Thymus (tissue), 11 donors: Measurements from ENCODE around the gene CCDC136. TPM values are rescaled to one million over a fixed set of nuclear protein-coding genes. Genes with fewer than 3 reads are reported as not detected.

Experiments
- DNase-seq, 9 donors: peaks; one replicate each; pipeline ENCODE4 v3.0.0-alpha.2; 2013; ENCODE audit warnings: low spot score in 9 of 9, low read depth in 6 of 9, missing footprints in 1 of 9
- H3K27ac ChIP-seq, 2 donors: one replicate each; pipeline ENCODE4 v1.5.1; 2013; ENCODE audit warnings: control low read depth in 1 of 2, low read depth in 1 of 2, low read length in 1 of 2, mild to moderate bottlenecking in 1 of 2, moderate library complexity in 1 of 2
- H3K27me3 ChIP-seq, 2 donors: one replicate each; pipeline ENCODE4 v1.5.1; 2013; ENCODE audit warnings: low read length in 1 of 2; ENCODE audit not compliant: control insufficient read depth in 2 of 2, insufficient read depth in 1 of 2
- H3K36me3 ChIP-seq, 2 donors: one replicate each; pipeline ENCODE4 v1.5.1; 2013; ENCODE audit warnings: low read length in 1 of 2, mild to moderate bottlenecking in 1 of 2, moderate library complexity in 1 of 2; ENCODE audit not compliant: control insufficient read depth in 2 of 2, insufficient read depth in 2 of 2
- H3K4me1 ChIP-seq, 2 donors: one replicate each; pipeline ENCODE4 v1.5.1; 2013; ENCODE audit warnings: low read length in 2 of 2; ENCODE audit not compliant: control insufficient read depth in 2 of 2, insufficient read depth in 2 of 2
- H3K4me3 ChIP-seq, 2 donors: one replicate each; pipeline ENCODE4 v1.5.1; 2013; ENCODE audit warnings: low read length in 2 of 2, control low read depth in 1 of 2, mild to moderate bottlenecking in 1 of 2
- H3K9me3 ChIP-seq, 2 donors: one replicate each; pipeline ENCODE4 v1.5.1; 2013; ENCODE audit warnings: low read length in 1 of 2, mild to moderate bottlenecking in 1 of 2; ENCODE audit not compliant: control insufficient read depth in 2 of 2, insufficient read depth in 1 of 2
- WGBS: extraction: QIAGEN DNeasy Blood & Tissue Kit; methylation state at CpG from one replicate; pipeline ENCODE4 v1.1.7; 2013; 5-methylcytosine and 5-hydroxymethylcytosine counted together
- polyA plus RNA-seq: library from polyadenylated mRNA; stranded (reverse); fragments of 200-250 nt; gene quantifications from one replicate; pipeline ENCODE4 v1.2.3, GENCODE V29; 2013
- total RNA-seq: library from RNA; stranded (reverse); fragments of 120-200 nt; gene quantifications from one replicate; pipeline ENCODE4 v1.2.4, GENCODE V29; 2013
- donor health status: healthy.

CCDC136 gene
- total and polyA plus RNA-seq, 2 donors: 4.5 to 13.7 TPM

GRCh38 chr7:128774029-128774689 is 17.6 kb upstream of the CCDC136 start:
- WGBS: 94% methylated on average over 13 of the region's 13 CpGs
- H3K27me3 ChIP-seq: no peaks in the 10 kb centered on the region
- H3K4me3 ChIP-seq: no peak overlapping the region
- no peak overlapping the region for H3K27ac ChIP-seq
- H3K9me3 ChIP-seq: no peaks in the 10 kb centered on the region
- no peak for DNase-seq
- no peaks in the 10 kb centered on the region for H3K4me1 ChIP-seq
- peaks cover 33 to 41% of the 10 kb centered on the region in 2 donors for H3K36me3 ChIP-seq

GRCh38 chr7:128774921-128775320 is 16.8 kb upstream of the CCDC136 start:
- no peak for DNase-seq
- Histone ChIP-seq H3K36me3 (peaks cover 32 to 34% of the 10 kb centered on the region in 2 donors), H3K4me3 (no peak overlapping the region), H3K27me3 (no peaks in the 10 kb centered on the region), H3K4me1 (no peaks in the 10 kb centered on the region), H3K9me3 (no peaks in the 10 kb centered on the region), H3K27ac (no peak overlapping the region)
- WGBS: 97% methylated on average over 7 of the region's 7 CpGs

- 97% methylated on average over 4 of the region's 4 CpGs for WGBS
Observed at GRCh38 chr7:128775744-128776474, 15.9 kb upstream of the CCDC136 start, which contains the start of gene OPN1SW. TSS of gene OPN1SW (minus strand) at chr7:128775794. CDS start at chr7:128775781, 13 bp downstream.

GRCh38 chr7:128777156-128778123 is 14.3 kb upstream of the CCDC136 start:
- H3K27me3 ChIP-seq: no peaks in the 10 kb centered on the region
- H3K36me3 ChIP-seq: peaks cover 12 to 21% of the 10 kb centered on the region in 2 donors
- no peak overlapping the region for H3K4me3 ChIP-seq
- no peak for DNase-seq
- no peaks in the 10 kb centered on the region for H3K9me3 ChIP-seq
- no peaks in the 10 kb centered on the region for H3K4me1 ChIP-seq
- 94% methylated on average over 5 of the region's 5 CpGs for WGBS
- no peak overlapping the region for H3K27ac ChIP-seq

More at GRCh38 chr7:128775744-128776474, 15.9 kb upstream of the CCDC136 start, which contains the start of gene OPN1SW:
- Histone ChIP-seq H3K27me3 (no peaks in the 10 kb centered on the region), H3K36me3 (peaks cover 24 to 27% of the 10 kb centered on the region in 2 donors), H3K9me3 (no peaks in the 10 kb centered on the region), H3K27ac (no peak within 1 kb of the TSS), H3K4me1 (no peaks in the 10 kb centered on the region), H3K4me3 (no peak within 1 kb of the TSS)
- DNase-seq: no peak

- no peak for DNase-seq
- no peaks in the 10 kb centered on the region for H3K9me3 ChIP-seq
- H3K27ac ChIP-seq: no peak overlapping the region
- no peak overlapping the region for H3K4me3 ChIP-seq
- no peaks in the 10 kb centered on the region for H3K27me3 ChIP-seq
- WGBS: 99% methylated on average over 5 of the region's 5 CpGs
- H3K36me3 ChIP-seq: peaks cover 0 to 11% of the 10 kb centered on the region in 2 donors
- H3K4me1 ChIP-seq: no peaks in the 10 kb centered on the region
Observed at GRCh38 chr7:128778946-128779345, 12.8 kb upstream of the CCDC136 start.

GRCh38 chr7:128781126-128781525 is 10.6 kb upstream of the CCDC136 start:
- no peaks in the 10 kb centered on the region for H3K4me1 ChIP-seq
- H3K4me3 ChIP-seq: no peak overlapping the region
- H3K9me3 ChIP-seq: no peaks in the 10 kb centered on the region
- no peak for DNase-seq
- no peak overlapping the region for H3K27ac ChIP-seq
- no peaks in the 10 kb centered on the region for H3K27me3 ChIP-seq
- H3K36me3 ChIP-seq: no peaks in the 10 kb centered on the region
- WGBS: 95% methylated on average over 5 of the region's 5 CpGs

- H3K27me3 ChIP-seq: no peaks in the 10 kb centered on the region
- DNase-seq: no peak
- 94% methylated on average over 3 of the region's 3 CpGs for WGBS
- no peaks in the 10 kb centered on the region for H3K36me3 ChIP-seq
- no peak overlapping the region for H3K4me3 ChIP-seq
- no peaks in the 10 kb centered on the region for H3K4me1 ChIP-seq
- H3K27ac ChIP-seq: no peak overlapping the region
- no peaks in the 10 kb centered on the region for H3K9me3 ChIP-seq
Observed at GRCh38 chr7:128781851-128782250, 9.9 kb upstream of the CCDC136 start.

- DNase-seq: no peak
- no peak overlapping the region for H3K4me3 ChIP-seq
- no peaks in the 10 kb centered on the region for H3K4me1 ChIP-seq
- H3K36me3 ChIP-seq: no peaks in the 10 kb centered on the region
- H3K27ac ChIP-seq: no peak overlapping the region
- no peaks in the 10 kb centered on the region for H3K9me3 ChIP-seq
- WGBS: 91% methylated on average over 15 of the region's 15 CpGs
- no peaks in the 10 kb centered on the region for H3K27me3 ChIP-seq
Observed at GRCh38 chr7:128783143-128783861, 8.5 kb upstream of the CCDC136 start.
